GM12875 (cell line): ENCODE measurements around the gene TBL1X.

Experiments used
- H3K4me3 ChIP-seq: one replicate; pipeline ENCODE4 v1.5.1; 2011; ENCODE audit warnings: low read depth, low read length, control low read depth
- TF ChIP-seq, protein P1 (sequence below): IDR thresholded peaks from 2 replicates; pipeline ENCODE4 v1.5.1; 2011; ENCODE audit warnings: low read depth, mild to moderate bottlenecking, control low read depth, inconsistent platforms, low read length, moderate library complexity, borderline replicate concordance; ENCODE audit not compliant: insufficient read depth

The TBL1X gene

DNA sequence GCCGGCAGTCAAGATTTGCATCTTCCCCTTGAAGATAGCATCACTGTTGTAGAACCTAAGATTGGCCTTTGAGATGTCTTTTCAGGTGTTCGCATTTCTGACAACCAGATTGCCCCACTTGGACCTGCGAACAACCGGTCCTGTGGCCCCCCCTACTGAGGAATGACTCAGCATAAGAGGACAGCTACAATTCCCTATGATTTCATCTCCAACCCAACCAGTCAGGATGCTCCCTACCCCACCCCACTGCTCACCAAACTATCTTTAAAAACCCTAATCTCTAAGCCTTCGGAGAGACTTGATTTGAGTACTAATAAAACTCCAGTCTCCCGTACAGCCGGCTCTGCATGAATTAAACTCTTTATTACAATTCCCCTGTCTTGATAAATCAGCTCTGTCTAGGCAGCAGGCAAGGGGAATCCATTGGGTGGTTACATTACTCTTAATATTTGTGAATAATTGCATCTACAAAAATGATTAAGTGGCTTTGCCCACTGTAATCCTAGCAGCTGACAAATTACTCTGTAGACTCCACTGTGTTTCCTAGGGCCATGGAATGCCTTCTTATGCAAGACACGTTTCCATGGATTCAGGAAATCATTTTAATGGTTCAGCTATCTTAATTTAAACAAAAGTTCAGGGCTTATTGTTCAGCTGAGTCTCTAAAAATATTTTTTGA is 205.4 kb downstream of the TBL1X start:
- TF ChIP-seq, protein P1, sequence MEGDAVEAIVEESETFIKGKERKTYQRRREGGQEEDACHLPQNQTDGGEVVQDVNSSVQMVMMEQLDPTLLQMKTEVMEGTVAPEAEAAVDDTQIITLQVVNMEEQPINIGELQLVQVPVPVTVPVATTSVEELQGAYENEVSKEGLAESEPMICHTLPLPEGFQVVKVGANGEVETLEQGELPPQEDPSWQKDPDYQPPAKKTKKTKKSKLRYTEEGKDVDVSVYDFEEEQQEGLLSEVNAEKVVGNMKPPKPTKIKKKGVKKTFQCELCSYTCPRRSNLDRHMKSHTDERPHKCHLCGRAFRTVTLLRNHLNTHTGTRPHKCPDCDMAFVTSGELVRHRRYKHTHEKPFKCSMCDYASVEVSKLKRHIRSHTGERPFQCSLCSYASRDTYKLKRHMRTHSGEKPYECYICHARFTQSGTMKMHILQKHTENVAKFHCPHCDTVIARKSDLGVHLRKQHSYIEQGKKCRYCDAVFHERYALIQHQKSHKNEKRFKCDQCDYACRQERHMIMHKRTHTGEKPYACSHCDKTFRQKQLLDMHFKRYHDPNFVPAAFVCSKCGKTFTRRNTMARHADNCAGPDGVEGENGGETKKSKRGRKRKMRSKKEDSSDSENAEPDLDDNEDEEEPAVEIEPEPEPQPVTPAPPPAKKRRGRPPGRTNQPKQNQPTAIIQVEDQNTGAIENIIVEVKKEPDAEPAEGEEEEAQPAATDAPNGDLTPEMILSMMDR, result no peak

DNA sequence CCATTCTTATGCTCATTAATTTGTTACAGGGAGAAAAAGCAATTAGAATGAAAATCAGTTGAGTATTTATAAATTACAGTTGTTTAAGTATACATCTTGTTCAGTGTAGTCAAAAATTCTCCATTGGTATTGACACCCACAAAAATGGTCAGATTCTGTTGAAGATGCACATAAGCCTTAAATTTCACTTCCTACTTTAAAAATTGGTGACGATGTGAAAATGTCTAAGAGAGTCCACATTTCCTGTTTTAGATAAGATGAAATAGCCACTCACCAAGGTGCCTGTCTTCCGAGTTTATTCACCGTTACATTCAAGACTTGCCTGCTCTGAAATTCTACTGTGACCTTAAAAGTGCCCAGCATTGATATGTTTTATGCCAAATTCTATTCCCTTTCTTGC is 207.1 kb downstream of the TBL1X start:
- TF ChIP-seq, protein P1, result no peak

More for the DNA sequence above, 205.4 kb downstream of the TBL1X start:
- no peak overlapping the region for H3K4me3 ChIP-seq

DNA sequence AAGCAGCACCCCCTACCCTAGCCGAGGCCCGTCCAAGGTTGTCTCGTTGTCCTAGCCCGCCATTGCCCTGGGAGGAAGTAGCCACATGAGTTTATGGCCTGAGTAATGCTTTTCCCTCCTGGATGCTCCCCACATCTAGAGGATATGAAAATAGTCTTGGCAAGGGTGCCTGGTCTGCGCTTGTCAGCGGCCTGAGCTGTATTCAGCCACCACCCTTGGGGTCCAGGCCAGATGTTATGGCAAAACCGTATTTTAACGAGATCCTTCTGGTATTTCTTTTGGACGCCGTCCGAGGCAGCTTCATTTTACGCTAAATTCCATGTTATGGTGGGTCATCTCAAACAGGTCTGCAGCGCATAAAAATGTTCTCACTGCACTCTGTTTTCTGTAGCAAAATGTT is 211.4 kb downstream of the TBL1X start:
- TF ChIP-seq, protein P1, result no peak
- no peak overlapping the region for H3K4me3 ChIP-seq

More for the DNA sequence above, 207.1 kb downstream of the TBL1X start:
- H3K4me3 ChIP-seq, result no peak overlapping the region

DNA sequence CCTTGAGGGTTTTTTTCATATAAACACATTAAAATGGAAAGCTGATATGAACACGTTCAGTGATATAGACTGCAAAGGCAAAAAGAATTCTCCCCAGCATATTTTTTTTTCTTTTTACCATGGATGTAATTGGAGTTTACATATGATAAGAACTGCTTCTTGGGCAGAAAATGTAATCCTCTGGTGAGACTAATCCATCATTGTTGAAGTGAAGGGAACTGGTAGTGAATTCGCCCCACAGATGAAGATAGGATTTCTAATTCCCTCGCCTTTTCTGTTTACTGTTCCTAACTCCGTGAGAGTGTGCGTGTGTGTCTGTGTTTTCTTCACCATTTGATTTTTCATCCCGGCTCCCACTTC is 211.9 kb downstream of the TBL1X start:
- H3K4me3 ChIP-seq, result no peak overlapping the region
- TF ChIP-seq, protein P1, result no peak

DNA sequence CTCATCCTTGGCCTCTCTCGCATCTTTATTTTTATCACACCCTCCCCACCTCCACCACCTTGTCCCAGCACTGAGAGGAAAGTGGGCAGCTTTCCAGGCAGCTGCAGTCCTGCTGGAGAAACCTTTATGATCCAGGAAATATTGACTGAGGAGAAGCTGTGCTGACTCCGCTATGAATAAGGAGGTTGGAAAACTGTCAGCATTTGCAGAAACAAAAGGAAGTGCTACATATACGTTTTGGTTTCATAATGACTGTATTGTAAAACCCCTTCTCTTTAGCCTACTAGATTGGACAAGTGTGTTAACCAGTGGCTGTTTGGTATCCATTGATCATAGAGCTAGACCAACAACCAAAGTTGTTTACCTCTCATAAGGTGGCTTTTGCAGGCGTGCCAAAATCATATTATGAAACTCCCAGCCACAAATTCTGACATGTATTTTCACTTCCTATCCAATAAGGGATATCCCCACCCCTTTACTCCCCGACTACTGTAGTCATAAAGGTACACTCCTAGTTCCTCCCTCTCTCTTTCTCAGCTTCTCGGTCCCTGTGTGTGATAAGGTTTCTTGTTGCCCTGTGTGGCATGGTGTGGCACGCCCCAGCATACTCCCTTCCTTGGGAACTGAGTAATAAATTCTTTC is 212.4 kb downstream of the TBL1X start:
- TF ChIP-seq, protein P1, result no peak
- H3K4me3 ChIP-seq, result no peak overlapping the region

DNA sequence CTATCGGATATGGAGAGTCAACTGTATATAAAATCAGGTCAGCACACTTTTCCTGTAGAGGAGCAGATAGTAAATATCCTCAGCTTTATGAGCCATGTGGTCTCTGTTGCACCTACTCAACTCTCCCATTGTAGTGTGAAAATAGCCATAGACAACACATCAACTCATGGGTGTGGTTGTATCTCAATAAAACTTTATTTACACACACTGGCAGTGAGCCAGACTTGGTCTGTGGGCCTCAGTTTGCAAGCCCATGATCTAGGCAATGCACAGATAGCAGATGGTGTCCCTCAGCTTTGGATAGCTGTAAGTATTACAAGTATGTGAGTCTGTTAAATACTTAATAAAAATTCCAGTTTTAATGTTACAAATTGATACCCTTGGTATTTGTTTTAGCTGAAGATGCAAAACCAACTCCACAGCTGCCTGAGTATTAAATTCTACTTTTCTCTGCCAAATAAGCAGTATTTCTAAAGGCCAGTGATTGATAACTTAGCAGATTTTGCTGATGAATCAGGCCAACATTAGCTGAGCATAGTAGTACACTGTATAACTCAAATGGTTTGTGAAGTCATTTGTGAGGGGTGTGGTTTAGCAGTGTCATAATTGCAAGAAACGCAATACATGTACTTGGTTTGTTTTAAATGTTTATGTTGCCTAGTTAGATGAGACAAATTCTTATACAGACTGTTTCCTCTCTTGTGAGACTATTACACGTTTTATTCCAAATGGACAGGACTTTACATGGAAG is 213.5 kb downstream of the TBL1X start:
- no peak overlapping the region for H3K4me3 ChIP-seq
- TF ChIP-seq, protein P1, result no peak

DNA sequence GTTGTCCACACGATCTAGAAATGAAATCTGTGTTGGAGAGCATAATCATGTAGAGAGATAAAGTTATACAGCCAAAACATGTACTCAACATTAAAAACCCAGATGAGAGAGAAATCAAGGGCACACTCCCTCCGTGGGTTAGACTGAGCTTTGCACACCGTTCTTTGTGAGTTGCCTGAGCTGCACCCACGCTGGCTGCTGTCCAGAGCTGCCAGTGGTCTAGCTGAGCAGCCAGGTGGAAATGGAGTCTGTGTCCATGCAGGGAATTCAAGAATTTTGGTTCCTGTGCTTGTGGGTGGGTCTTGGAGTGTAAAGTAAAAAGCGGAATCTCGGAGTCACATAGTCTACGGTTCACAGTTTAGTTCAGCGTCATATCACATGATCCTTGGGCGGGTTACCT is 216.2 kb downstream of the TBL1X start:
- TF ChIP-seq, protein P1, result no peak
- H3K4me3 ChIP-seq, result no peak overlapping the region
